ENCODE measurements around the gene PADI6. TPM values are rescaled to one million over a fixed set of nuclear protein-coding genes. Genes with fewer than 3 reads are reported as not detected.

The PADI6 gene
- total and polyA plus RNA-seq, 8 donors: not detected

DNA sequence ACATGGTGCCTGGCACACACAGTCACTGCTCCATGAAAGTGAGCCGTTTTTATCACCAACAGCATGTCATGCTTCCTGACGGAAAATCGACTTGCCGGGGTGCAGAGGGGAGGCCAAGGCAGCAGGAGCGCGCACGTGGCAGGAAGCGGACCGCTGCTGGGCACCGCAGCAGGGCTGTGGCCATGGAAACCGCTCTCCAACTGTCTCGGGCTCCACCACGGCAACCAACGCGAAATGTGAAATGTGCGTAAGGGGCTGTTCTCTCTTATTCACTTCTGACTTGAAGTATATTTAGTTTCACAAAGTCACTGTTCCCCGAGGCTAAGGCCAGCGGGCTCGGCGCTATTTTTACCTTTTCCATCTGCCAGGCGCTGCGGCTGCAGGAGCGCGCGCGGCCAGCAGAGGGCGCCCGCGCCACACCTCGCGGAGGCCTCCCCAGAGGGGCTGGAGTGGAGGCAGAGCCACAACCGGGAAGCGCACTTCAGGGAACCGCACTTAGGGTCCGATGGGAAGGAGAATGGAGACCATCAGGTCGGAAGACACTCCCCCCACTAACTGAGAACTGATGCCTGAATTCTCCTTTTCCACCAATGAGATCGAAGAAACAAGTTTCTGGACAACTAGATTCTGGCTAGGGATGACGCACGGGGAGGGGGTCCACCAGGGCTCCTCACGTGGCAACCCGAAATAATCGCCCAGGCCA, 47.8 kb downstream of the PADI6 start:
- no peaks in the 10 kb centered on the region for H3K4me1 ChIP-seq
- ATAC-seq (peak; percentile 64 to 94 (median 86)), DNase-seq (peak in 4 of 6 donors; percentile 25 to 90 (median 56)), FAIRE-seq (no peak)
- intact Hi-C loops (cut with DNase I): no loop called here
- TF ChIP-seq CTCF (IDR thresholded peaks at IDR 0.05): peak; percentile 79 to 99 (median 93)
- no peak overlapping the region for H3K27ac ChIP-seq
- H3K4me3 ChIP-seq: no peak overlapping the region
- H3K9me3 ChIP-seq: no peaks in the 10 kb centered on the region
- peaks cover 0 to 56% (median 12%) of the 10 kb centered on the region in 3 donors for H3K36me3 ChIP-seq
- no peaks in the 10 kb centered on the region for H3K27me3 ChIP-seq
- WGBS, 2 donors: 46 to 49% methylated on average over 42 of the region's 42 CpGs

- no peak overlapping the region for H3K4me3 ChIP-seq
- H3K9me3 ChIP-seq: no peaks in the 10 kb centered on the region
- ATAC-seq (no peak), FAIRE-seq (no peak), DNase-seq (no peak)
- H3K36me3 ChIP-seq: peaks cover 0 to 56% (median 12%) of the 10 kb centered on the region in 3 donors
- intact Hi-C loops (cut with DNase I): no loop called here
- 81 to 82% methylated on average over 6 of the region's 6 CpGs for WGBS, 2 donors
- no peaks in the 10 kb centered on the region for H3K4me1 ChIP-seq
- no peak for TF ChIP-seq CTCF (IDR thresholded peaks at IDR 0.05)
- no peak overlapping the region for H3K27ac ChIP-seq
- no peaks in the 10 kb centered on the region for H3K27me3 ChIP-seq
Observed at GRCh38 chr1:17420391-17420918, 48.5 kb downstream of the PADI6 start.

- Histone ChIP-seq H3K27ac (no peak overlapping the region), H3K4me1 (no peaks in the 10 kb centered on the region), H3K27me3 (no peaks in the 10 kb centered on the region), H3K4me3 (no peak overlapping the region), H3K9me3 (no peaks in the 10 kb centered on the region), H3K36me3 (peaks cover 0 to 48% (median 12%) of the 10 kb centered on the region in 3 donors)
- FAIRE-seq (no peak), ATAC-seq (no peak), DNase-seq (no peak)
- intact Hi-C loops (cut with DNase I): no loop called here
- 78 to 81% methylated on average over 7 of the region's 7 CpGs for WGBS, 2 donors
- no peak for TF ChIP-seq CTCF (IDR thresholded peaks at IDR 0.05)
Observed at GRCh38 chr1:17422461-17422860, 50.5 kb downstream of the PADI6 start.

- peaks cover 0 to 6% (median 3%) of the 10 kb centered on the region in 3 donors for H3K4me1 ChIP-seq
- ATAC-seq: no peak
- peaks cover 0 to 48% (median 12%) of the 10 kb centered on the region in 3 donors for H3K36me3 ChIP-seq
- no peak overlapping the region for H3K4me3 ChIP-seq
- TF ChIP-seq CTCF (IDR thresholded peaks at IDR 0.05): no peak
- H3K27me3 ChIP-seq: no peaks in the 10 kb centered on the region
- intact Hi-C loops (cut with DNase I): no loop called here
- 83 to 88% methylated on average over 13 of the region's 13 CpGs for WGBS, 2 donors
- no peak overlapping the region for H3K27ac ChIP-seq
- no peaks in the 10 kb centered on the region for H3K9me3 ChIP-seq
- no peak for FAIRE-seq
- no peak for DNase-seq
Observed at GRCh38 chr1:17423781-17424245, 51.8 kb downstream of the PADI6 start.

Measured in pancreas (tissue), 10 donors.